ENCODE data around the gene KIAA0930.

DNA sequence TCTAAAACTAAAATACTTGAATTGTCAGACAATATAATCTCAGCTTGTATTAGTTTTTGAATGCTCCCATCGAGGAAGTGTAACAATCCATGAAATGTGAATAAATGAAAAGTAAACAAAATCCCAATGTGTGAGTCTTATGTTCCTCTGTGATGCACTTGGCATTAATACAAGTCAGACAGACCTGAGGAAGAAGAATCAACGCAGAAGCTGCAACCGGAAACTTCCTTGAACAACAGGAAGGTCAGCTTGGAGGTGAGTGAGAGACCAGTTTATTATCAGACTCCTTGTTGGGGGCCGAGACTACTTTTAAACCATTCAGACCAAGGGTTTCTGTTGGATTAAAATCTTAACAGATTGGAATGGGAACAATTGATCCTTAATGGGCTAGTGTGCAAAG, 52.8 kb downstream of the KIAA0930 start:
- TF ChIP-seq POLR2A (IDR thresholded peaks at IDR 0.05; ENCODE audit: low read length) (no peak), GATA1 (IDR thresholded peaks at IDR 0.05; ENCODE audit: low read depth, low read length) (no peak)

All from erythroblast (primary cell).